SK-N-SH (cell line): ENCODE results near the gene C17orf114.

Source experiments
- CHD2 ChIP-seq: fragments of 150-350 bp; IDR thresholded peaks from 2 replicates; pipeline ENCODE4 v1.6.1; 2018; ENCODE audit warnings: low read length; ENCODE audit not compliant: partially characterized antibody
- FOXM1 ChIP-seq: IDR thresholded peaks from 2 replicates; pipeline ENCODE4 v1.4.0; 2012; ENCODE audit warnings: low read depth, mild to moderate bottlenecking
- GABPA ChIP-seq: IDR thresholded peaks from 2 replicates; pipeline ENCODE4 v1.4.0; 2012; ENCODE audit warnings: low read depth, mild to moderate bottlenecking
- JUND ChIP-seq: IDR thresholded peaks from 2 replicates; pipeline ENCODE4 v1.4.0; 2012
- NFIC ChIP-seq: IDR thresholded peaks from 2 replicates; pipeline ENCODE4 v1.4.0; 2012; ENCODE audit warnings: borderline replicate concordance
- NRF1 ChIP-seq: IDR thresholded peaks from 2 replicates; pipeline ENCODE4 v1.6.1; 2012; ENCODE audit warnings: low read depth, mild to moderate bottlenecking, low read length
- RAD21 ChIP-seq: IDR thresholded peaks from 2 replicates; pipeline ENCODE4 v1.6.1; 2012; ENCODE audit warnings: mild to moderate bottlenecking, low read length
- RFX5 ChIP-seq: IDR thresholded peaks from 2 replicates; pipeline ENCODE4 v1.6.1; 2012; ENCODE audit warnings: mild to moderate bottlenecking, improper control_type of control experiment, low read length
- SMC3 ChIP-seq: IDR thresholded peaks from 2 replicates; pipeline ENCODE4 v1.6.1; 2012; ENCODE audit warnings: low read depth, low read length, improper control_type of control experiment
- TF ChIP-seq, protein P1 (sequence below): fragments of 200-600 bp; sonication (generic); IDR thresholded peaks from 2 replicates; pipeline ENCODE4 v1.6.1; 2017; ENCODE audit warnings: antibody characterized with exemption, mild to moderate bottlenecking, moderate library complexity
- TF ChIP-seq, protein P2 (sequence below): IDR thresholded peaks from 2 replicates; pipeline ENCODE4; 2012
- TF ChIP-seq, protein P3 (sequence below): IDR thresholded peaks from 2 replicates; pipeline ENCODE4 v1.4.0; 2012; ENCODE audit warnings: low read depth

DNA sequence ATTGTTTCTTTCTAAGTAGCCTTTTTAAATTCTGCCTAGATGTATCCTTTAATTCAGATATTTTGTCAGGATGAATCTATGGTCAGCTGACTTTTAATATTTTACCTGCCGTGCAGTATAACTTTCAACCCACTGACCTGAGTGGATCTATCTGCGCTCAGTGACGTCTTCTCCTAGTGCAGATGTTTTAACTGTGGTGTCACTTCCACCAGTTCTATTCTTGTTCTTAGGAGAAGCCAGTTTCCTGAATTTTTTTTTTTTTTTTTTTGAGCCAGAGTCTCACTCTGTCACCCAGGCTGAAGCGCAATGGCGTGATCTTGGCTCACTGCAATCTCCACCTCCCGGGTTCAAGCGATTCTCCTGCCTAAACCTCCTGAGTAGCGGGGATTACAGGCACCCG lies 35.4 kb downstream of the C17orf114 start:
- TF ChIP-seq, protein P1, sequence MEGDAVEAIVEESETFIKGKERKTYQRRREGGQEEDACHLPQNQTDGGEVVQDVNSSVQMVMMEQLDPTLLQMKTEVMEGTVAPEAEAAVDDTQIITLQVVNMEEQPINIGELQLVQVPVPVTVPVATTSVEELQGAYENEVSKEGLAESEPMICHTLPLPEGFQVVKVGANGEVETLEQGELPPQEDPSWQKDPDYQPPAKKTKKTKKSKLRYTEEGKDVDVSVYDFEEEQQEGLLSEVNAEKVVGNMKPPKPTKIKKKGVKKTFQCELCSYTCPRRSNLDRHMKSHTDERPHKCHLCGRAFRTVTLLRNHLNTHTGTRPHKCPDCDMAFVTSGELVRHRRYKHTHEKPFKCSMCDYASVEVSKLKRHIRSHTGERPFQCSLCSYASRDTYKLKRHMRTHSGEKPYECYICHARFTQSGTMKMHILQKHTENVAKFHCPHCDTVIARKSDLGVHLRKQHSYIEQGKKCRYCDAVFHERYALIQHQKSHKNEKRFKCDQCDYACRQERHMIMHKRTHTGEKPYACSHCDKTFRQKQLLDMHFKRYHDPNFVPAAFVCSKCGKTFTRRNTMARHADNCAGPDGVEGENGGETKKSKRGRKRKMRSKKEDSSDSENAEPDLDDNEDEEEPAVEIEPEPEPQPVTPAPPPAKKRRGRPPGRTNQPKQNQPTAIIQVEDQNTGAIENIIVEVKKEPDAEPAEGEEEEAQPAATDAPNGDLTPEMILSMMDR = no peak
- TF ChIP-seq NRF1 (no peak), FOXM1 (no peak), RAD21 (no peak), GABPA (no peak), CHD2 (no peak), NFIC (no peak), JUND (no peak), SMC3 (no peak), RFX5 (no peak)
- TF ChIP-seq, protein P2, sequence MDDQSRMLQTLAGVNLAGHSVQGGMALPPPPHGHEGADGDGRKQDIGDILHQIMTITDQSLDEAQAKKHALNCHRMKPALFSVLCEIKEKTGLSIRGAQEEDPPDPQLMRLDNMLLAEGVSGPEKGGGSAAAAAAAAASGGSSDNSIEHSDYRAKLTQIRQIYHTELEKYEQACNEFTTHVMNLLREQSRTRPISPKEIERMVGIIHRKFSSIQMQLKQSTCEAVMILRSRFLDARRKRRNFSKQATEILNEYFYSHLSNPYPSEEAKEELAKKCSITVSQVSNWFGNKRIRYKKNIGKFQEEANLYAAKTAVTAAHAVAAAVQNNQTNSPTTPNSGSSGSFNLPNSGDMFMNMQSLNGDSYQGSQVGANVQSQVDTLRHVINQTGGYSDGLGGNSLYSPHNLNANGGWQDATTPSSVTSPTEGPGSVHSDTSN = no peak
- TF ChIP-seq, protein P3, sequence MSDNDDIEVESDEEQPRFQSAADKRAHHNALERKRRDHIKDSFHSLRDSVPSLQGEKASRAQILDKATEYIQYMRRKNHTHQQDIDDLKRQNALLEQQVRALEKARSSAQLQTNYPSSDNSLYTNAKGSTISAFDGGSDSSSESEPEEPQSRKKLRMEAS = no peak
